CMK (cell line): ENCODE data around the gene PRSS22.
A peak's percentile ranks its signal among the peaks of the same experiment; 100 is the strongest.

Experiments
- DNase-seq: peaks from one replicate; pipeline ENCODE4 v3.0.0-alpha.2; 2010; ENCODE audit warnings: low read depth

Gene PRSS22

DNA sequence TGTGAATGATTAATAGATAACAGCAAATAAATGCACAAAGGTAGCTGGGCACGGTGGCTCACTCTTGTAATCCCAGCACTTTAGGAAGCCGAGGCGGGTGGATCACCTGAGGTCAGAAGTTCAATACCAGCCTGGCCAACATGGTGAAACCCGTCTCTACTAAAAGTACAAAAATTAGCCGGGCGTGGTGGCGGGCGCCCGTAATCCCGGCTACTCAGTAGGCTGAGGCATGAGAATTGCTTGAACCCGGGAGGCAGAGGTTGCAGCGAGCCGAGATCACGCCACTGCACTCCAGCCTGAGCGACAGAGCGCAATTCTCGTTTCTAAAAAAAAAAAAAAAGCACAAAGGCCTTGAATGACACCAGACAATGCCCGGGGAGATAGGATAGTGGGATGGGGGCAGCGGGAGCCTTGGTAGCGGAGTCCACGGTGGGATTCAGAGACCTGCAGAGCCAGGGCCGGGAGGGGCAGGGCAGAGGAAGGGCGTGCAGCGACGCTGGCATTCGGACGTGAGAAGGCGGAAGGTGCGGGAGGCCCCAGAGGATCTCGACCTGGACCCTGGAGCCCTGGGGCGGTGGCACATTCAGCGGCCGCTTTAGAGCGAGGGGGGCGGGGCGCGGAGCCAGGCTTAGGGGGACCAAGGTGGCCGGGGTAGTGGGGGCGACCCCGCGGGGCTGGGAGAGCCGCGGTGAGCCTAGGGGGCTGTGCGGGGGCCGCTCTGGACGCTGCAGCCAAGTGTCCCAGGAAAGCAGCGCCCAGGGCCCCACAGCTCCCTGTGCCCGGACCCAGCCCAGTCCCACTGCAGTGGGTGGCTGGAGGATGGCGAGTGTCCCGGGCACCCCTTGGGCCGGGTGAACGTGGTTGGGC, 24.0 kb upstream of the PRSS22 start:
- peak; percentile 22 for DNase-seq

- no peak for DNase-seq
Observed at GRCh38 chr16:2879854-2880508, 22.0 kb upstream of the PRSS22 start.

DNA sequence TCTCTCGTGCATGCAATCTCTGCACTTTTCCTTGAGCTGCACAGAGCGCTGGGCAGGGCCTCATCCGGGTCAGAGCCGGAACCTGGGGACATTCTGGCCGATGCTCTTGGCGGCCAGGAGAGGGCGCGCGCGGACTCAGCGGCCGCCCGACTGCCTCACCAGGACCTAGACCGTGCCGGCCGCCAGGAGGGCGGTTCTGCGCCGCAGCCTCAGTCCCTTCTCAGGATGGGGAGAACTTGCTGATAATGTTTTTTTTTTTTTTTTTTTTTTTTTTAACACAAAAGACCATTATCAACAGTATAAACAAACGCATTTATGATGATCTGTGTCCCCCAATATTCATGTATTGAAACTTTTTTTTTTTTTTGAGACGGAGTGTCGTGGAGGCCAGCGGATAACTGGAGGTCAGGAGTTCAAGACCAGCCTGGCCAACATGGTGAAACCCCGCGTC, 17.0 kb upstream of the PRSS22 start:
- peak; percentile 54 for DNase-seq

- no peak for DNase-seq
Observed at GRCh38 chr16:2874032-2874911, 16.3 kb upstream of the PRSS22 start.

DNA sequence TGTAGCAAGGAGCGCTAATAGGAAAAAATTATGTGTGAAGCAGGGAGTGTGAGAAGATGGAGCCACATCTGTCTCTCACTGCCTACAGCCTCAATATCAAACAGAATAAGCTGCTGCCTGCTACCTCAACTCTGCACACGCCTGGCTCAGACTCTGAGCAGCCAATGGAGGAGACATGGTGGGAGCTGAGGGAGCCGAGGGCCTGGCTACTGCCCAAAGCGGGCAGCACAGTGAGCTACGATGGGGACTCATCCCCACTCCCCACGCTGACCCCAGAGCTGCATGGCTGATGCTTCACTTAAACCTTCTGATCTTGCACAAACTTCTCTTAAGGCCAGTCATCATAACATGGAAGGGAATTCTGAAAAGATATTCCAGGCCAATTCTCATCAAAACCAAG, 14.0 kb upstream of the PRSS22 start:
- no peak for DNase-seq

DNA sequence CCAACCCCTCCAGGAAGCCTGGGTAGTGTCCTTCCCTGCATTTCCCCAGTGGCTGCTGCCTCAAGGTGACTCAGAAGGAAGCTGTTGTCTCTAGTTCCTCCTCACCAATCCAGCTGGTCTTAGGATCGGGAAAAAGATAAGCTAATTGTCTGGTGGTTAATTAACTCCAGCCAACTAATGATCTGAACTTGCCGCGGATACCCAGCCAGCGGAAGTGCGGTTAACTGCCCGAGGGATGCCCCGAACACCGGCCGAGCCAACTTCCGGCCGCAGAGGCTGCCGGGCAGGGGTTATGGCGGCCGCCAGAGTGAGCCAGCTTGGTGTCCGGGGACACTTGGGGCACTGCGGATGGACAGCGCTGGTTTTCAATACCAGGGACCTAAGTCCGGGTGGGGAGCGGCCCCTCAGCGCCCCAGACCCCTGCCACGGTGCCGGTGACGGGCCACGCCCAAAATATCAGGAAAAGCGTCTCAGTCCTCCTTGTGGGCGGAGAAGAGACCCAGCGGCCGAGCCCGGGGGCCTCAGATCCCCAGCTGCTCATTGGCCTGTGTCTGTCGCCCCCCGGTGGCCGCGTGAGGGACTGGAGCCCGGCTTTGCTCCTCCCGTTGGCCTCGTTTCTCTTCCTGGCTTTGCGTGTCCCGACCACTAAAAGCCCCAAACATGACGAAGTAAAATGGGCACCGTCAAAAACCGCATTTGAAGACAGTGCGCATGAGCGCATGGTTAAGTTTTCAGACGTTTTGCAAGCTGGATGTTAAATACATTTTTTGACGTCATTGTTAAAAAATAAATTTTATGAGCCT, 10.2 kb upstream of the PRSS22 start:
- DNase-seq: peak; percentile 87

DNA sequence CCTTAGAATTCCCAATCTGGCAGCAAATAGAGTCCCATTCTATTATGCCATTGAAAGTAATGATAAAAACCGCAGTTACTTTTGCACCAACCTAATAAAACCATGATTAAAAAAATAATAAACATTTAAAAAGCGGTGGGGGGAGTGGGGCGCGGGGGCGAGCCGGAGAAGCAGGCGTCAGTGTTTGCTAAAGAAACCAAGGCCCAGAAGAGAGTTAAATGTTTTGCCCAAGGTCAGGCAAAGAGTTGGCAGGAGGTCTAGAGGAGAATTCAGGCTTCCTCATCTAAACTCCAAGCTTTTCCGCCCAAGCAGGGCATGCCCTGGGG, 9.7 kb upstream of the PRSS22 start:
- DNase-seq: no peak

- no peak for DNase-seq
Observed at GRCh38 chr16:2866431-2866830, 8.5 kb upstream of the PRSS22 start.

DNA sequence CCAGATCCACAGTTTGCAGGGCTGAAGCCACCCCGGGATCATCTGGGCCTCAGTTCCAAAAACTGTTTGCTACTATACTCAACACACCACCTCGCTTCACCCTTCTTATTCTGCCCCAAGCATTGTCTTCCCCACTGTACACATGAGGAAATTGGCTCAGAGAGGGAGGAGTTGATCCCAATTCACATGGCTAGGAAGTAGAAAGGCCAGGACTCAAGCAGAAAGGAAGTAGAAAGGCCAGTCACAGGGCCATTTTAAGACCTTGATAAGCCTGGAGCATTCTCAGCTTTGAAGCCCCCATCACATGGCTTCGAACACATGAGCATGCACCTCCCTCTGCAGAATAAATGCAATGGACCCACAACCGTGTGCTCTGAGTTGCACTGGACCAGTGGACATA, 7.7 kb upstream of the PRSS22 start:
- no peak for DNase-seq

GRCh38 chr16:2860826-2861567, 3.0 kb upstream of the PRSS22 start:
- DNase-seq: no peak

DNA sequence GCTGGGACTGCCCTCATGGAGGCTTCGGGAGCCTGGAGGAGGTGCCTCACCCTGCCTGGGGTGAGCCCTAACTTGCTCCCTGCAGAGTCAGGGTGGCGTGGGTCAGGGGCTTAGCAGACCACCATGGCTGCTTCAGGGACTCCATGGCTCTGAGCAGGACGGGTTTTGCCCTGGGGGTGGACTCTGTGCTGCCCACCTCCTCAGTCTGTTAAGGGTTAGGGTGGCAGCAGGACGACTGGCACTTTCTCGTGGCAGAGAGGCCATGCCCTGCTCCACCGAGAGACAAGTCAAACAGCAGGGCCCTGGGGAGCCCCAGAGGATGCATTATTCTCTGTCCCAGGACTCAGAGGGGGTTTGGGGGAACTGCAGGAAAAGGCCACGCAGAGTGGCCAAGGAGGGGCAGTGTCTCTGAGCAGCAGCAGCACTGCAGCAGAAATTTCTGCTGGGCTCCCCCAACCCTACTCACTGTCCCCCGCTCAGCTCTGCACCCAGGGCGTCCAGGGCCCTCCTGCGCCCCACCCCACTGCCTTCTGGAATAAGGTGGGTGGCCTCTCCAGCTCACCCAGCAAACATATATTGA, 1.8 kb upstream of the PRSS22 start:
- DNase-seq: no peak

- DNase-seq: no peak
Observed at GRCh38 chr16:2858245-2859025, 465 bp upstream of the PRSS22 start.

GRCh38 chr16:2856686-2857450, 1.1 kb downstream of the PRSS22 start:
- DNase-seq: no peak

DNA sequence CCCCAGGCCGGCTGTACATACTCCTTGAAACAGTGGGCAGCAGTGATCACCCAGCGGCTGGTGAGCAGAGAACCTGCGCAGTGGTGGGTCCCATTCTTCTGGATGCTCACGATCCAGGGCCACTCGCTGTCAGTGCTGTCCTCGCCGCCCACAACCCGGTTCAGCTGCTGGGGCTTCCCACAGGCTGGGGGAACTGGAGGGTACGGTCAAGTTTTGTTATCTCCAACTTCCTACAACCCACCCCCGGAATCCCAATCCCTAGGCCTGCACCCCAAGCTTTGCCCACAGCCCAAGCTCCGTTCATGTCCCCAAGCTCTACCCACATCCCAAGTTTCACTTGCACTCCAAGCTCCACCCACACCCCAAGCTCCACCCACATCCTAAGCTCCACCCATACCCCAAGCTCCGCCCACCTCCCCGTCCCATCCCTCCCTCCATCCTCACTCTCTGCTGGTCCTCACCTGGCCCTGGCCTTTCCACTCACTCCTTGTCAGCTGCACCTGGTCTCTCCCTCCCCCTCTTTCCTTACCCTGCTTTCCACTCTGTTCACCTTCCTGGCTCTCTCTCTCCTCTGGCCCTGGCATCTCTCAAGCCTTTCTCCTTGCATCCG, 1.8 kb downstream of the PRSS22 start:
- DNase-seq: peak; percentile 30

DNA sequence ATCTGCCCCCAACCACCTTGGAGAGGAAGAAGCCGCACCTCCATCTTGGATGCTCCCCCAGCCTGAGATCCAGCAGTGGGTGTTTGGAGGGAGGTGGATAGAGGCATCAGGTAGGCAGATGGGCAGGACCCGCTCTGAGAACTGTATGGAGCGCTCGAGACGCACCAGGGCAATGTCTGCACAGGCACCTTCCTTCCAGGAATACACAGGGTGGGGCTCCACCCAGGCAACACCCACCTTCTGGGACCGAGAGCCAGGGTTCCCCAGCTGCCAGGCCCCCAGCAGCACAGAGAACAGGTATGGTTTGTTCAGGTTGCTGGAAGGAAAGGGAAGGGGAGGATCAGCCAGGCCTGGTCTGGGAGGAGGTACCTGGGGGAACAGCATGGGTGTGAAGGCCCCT, 2.4 kb downstream of the PRSS22 start:
- no peak for DNase-seq

GRCh38 chr16:2854700-2855309, 3.2 kb downstream of the PRSS22 start:
- DNase-seq: no peak

DNA sequence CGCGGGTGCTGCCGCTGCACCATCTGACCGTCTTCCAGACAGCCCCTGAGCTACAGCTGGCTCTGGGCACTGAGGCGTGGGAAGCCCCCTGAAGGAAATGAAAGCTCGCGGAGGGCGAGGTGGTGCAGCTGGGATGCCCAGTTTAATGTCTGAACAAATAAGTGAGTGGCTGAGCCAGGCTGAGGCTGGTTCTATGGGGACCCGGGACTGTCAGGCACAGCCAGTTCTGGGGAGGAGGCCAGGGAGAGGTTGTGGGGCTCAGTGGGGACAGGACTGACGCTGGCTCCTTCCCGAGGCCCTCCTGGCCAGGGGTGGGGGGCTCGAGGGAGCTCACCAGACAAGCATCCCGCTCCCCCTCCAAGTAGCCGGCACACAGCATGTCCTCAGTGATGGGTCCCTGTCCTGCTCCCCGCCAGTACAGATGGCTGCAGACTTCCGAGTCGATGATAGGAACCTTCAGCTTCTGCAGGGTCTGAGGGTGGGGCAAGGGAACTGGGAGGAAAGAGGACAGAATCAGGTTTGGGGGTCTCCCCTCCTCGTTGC, 4.4 kb downstream of the PRSS22 start:
- DNase-seq: no peak
